Esophagus squamous epithelium (tissue), 4 donors: ENCODE measurements around the gene KIF17.
A peak's percentile ranks its signal among the peaks of the same experiment; 100 is the strongest.

Experiments
- CTCF ChIP-seq, 6 experiments: fragments of 450-650 bp in 4 of 6; fragments of 200-600 bp in 2 of 6; sonication (generic) in 2 of 6; IDR thresholded peaks; one replicate each; pipeline ENCODE4 v1.5.1; 2016 to 2019; ENCODE audit warnings: antibody characterized with exemption in 6 of 6, mild to moderate bottlenecking in 4 of 6, moderate library complexity in 4 of 6
- POLR2A ChIP-seq, 4 donors: fragments of 450-650 bp; IDR thresholded peaks; one replicate each; pipeline ENCODE4 v1.6.1; 2017; ENCODE audit warnings: antibody characterized with exemption in 4 of 4, mild to moderate bottlenecking in 4 of 4, moderate library complexity in 3 of 4

DNA sequence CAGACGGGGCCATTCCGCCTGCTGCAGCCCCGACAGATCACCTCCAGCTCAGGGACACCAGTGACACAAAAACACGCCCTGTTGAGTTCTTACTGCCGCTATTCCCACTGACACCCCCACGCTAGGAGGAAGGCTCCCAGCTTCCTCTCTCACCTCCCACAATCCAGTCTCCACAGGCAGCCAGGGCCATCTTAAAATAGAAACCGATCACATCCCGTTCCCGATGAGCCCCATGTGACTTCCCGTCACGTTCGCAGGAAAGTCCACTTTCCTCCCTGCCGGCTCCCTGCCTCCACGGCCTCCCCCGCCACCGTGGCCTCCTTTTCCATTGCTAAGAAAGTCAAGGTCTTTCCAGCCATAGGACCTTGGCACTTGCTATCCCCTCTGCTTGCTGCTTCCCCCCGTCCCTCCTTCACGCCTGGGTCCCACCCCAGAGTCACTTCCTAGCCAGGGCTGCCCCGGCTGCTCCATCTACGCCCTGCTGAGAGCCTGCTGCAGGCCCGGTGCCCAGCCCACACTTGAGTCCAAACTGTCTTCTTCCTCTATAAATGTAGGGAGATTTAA is 32.6 kb downstream of the KIF17 start:
- TF ChIP-seq CTCF (IDR thresholded peaks at IDR 0.05), result no peak
- TF ChIP-seq POLR2A (IDR thresholded peaks at IDR 0.05), result peak in 1 of 4 donors; percentile 20
